ENCODE results near the gene NDUFB8. TPM values are rescaled to one million over a fixed set of nuclear protein-coding genes. Genes with fewer than 3 reads are reported as not detected.

NDUFB8 gene
- total RNA-seq, 4 donors from 2014 or later, result 70.3 to 265 (median 137) TPM

GRCh38 chr10:100524206-100524605 lies 5.5 kb downstream of the NDUFB8 start:
- H3K27ac ChIP-seq, result no peak overlapping the region
- intact Hi-C loops (cut with DNase I; ENCODE audit: low total_unique reads), result no loop called here
- no peak overlapping the region for H3K4me3 ChIP-seq
- no peak for TF ChIP-seq EP300 (IDR thresholded peaks at IDR 0.05; ENCODE audit: low read depth)
- TF ChIP-seq, protein P1, sequence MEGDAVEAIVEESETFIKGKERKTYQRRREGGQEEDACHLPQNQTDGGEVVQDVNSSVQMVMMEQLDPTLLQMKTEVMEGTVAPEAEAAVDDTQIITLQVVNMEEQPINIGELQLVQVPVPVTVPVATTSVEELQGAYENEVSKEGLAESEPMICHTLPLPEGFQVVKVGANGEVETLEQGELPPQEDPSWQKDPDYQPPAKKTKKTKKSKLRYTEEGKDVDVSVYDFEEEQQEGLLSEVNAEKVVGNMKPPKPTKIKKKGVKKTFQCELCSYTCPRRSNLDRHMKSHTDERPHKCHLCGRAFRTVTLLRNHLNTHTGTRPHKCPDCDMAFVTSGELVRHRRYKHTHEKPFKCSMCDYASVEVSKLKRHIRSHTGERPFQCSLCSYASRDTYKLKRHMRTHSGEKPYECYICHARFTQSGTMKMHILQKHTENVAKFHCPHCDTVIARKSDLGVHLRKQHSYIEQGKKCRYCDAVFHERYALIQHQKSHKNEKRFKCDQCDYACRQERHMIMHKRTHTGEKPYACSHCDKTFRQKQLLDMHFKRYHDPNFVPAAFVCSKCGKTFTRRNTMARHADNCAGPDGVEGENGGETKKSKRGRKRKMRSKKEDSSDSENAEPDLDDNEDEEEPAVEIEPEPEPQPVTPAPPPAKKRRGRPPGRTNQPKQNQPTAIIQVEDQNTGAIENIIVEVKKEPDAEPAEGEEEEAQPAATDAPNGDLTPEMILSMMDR (IDR thresholded peaks at IDR 0.05), result no peak
- no peak for TF ChIP-seq POLR2AphosphoS5 (IDR thresholded peaks at IDR 0.05)
- no peak for TF ChIP-seq POLR2A (IDR thresholded peaks at IDR 0.05)
- peaks cover 13 to 20% (median 15%) of the 10 kb centered on the region in 4 donors for H3K4me1 ChIP-seq
- in situ Hi-C loops (cut with MboI; ENCODE audit: low pct_ligation_motif_present in 1 of 4, low pct_unique_long_range_greater_than_20kb in 1 of 4, low sequenced_read_pairs in 3 of 4), result loop anchor here in 2 of 4 donors (25.0 kb wide), 1 partner anchor 187 kb away; the partner anchor contains the start of genes PKD2L1 (in 2 of the 2) and SCD (in 2 of the 2)
- DNase-seq, result no peak
- H3K36me3 ChIP-seq, result peaks cover 0 to 34% (median 15%) of the 10 kb centered on the region in 4 donors
- peaks cover 7% of the 10 kb centered on the region for H3K27me3 ChIP-seq
- 84 to 89% methylated on average over 4 to 6 of the region's 6 CpGs for WGBS, 2 donors (ENCODE audit: low coverage in 1 of 2)
- H3K9me3 ChIP-seq, result no peaks in the 10 kb centered on the region

GRCh38 chr10:100522945-100523344 lies 6.7 kb downstream of the NDUFB8 start:
- 96% methylated on average over 6 to 9 of the region's 9 CpGs for WGBS, 2 donors (ENCODE audit: low coverage in 1 of 2)
- no peak for DNase-seq
- Histone ChIP-seq H3K36me3 (peaks cover 0 to 34% (median 15%) of the 10 kb centered on the region in 4 donors), H3K27me3 (peaks cover 8% of the 10 kb centered on the region), H3K9me3 (no peaks in the 10 kb centered on the region), H3K4me1 (peaks cover 3 to 16% (median 8%) of the 10 kb centered on the region in 4 donors), H3K4me3 (no peak overlapping the region), H3K27ac (no peak overlapping the region)
- intact Hi-C loops (cut with DNase I; ENCODE audit: low total_unique reads), result no loop called here
- TF ChIP-seq EP300 (IDR thresholded peaks at IDR 0.05; ENCODE audit: low read depth), result no peak
- in situ Hi-C loops (cut with MboI; ENCODE audit: low pct_ligation_motif_present in 1 of 4, low pct_unique_long_range_greater_than_20kb in 1 of 4, low sequenced_read_pairs in 3 of 4), result loop anchor here in 2 of 4 donors (25.0 kb wide), 1 partner anchor 186 kb away; the partner anchor contains the start of genes PKD2L1 (in 2 of the 2) and SCD (in 2 of the 2)

DNA sequence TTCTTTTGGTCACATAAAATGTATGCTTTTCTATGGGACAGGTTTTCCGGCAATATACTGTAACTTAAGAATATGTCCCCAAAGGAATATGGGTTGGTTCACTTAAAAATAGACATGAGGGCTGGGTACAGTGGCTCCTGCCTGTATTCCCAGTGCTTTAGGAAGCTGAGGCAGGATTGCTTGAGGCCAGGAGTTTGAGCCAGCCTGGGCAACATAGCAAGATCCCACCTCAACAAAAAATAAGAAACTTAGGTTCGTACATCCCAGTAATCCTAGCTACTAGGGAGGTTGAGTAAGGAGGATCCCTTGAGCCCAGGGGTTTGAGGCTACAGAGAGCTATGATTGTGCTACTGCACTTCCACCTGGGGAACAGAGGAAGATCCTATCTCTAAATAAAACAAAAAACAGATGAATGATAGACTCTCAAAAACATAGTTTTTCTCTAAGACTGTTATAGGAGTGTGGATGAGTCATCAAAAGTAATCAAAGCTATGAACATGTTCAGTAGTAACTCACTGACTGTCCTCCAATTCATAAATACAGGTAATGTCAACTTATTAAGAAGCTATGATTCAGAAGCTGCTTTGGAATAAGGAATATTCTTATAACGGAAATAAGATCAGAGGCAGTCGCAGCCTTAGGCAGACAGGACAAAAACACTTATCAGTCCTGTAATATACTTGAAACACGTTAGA lies 7.4 kb downstream of the NDUFB8 start:
- Histone ChIP-seq H3K4me3 (no peak overlapping the region), H3K36me3 (peaks cover 0 to 34% (median 15%) of the 10 kb centered on the region in 4 donors), H3K27me3 (peaks cover 8% of the 10 kb centered on the region), H3K9me3 (no peaks in the 10 kb centered on the region), H3K4me1 (peaks cover 0 to 12% (median 6%) of the 10 kb centered on the region in 4 donors), H3K27ac (no peak overlapping the region)
- TF ChIP-seq, protein P1 (IDR thresholded peaks at IDR 0.05), result no peak
- TF ChIP-seq EP300 (IDR thresholded peaks at IDR 0.05; ENCODE audit: low read depth), result no peak
- no peak for TF ChIP-seq POLR2A (IDR thresholded peaks at IDR 0.05)
- TF ChIP-seq POLR2AphosphoS5 (IDR thresholded peaks at IDR 0.05), result no peak
- in situ Hi-C loops (cut with MboI; ENCODE audit: low pct_ligation_motif_present in 1 of 4, low pct_unique_long_range_greater_than_20kb in 1 of 4, low sequenced_read_pairs in 3 of 4), result loop anchor here in 2 of 4 donors (25.0 kb wide), 1 partner anchor 185 kb away; the partner anchor contains the start of genes PKD2L1 (in 2 of the 2) and SCD (in 2 of the 2)
- no peak for DNase-seq
- 82 to 89% methylated on average over 4 to 5 of the region's 5 CpGs for WGBS, 2 donors (ENCODE audit: low coverage in 1 of 2)
- intact Hi-C loops (cut with DNase I; ENCODE audit: low total_unique reads), result no loop called here

DNA sequence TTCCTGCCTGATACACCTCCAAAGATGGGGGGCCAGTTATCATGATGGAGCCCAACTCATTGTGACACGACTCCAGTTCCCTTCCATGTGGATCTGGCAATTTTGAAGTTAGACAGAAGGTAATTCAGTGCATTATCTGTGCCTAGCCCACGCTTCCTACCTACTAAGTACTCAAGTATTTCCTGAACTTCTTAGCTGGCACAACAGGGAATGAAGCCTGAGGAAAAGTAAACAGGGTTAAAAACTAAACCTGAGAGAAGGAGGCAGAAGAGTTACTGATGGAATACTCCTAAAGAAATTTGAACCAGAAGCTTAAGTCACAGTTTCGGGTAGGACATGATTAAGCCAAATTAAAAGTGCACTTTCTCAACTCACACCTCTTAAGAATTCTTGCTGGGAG lies 8.9 kb downstream of the NDUFB8 start:
- H3K9me3 ChIP-seq, result no peaks in the 10 kb centered on the region
- peaks cover 0 to 21% (median 9%) of the 10 kb centered on the region in 4 donors for H3K36me3 ChIP-seq
- in situ Hi-C loops (cut with MboI; ENCODE audit: low pct_ligation_motif_present in 1 of 4, low pct_unique_long_range_greater_than_20kb in 1 of 4, low sequenced_read_pairs in 3 of 4), result loop anchor here in 2 of 4 donors (25.0 kb wide), 1 partner anchor 184 kb away; the partner anchor contains the start of genes PKD2L1 (in 2 of the 2) and SCD (in 2 of the 2)
- H3K4me3 ChIP-seq, result no peak overlapping the region
- intact Hi-C loops (cut with DNase I; ENCODE audit: low total_unique reads), result no loop called here
- peaks cover 8% of the 10 kb centered on the region for H3K27me3 ChIP-seq
- H3K27ac ChIP-seq, result no peak overlapping the region
- no peak for DNase-seq
- TF ChIP-seq EP300 (IDR thresholded peaks at IDR 0.05; ENCODE audit: low read depth) (no peak), POLR2AphosphoS5 (IDR thresholded peaks at IDR 0.05) (no peak), POLR2A (IDR thresholded peaks at IDR 0.05) (no peak)
- TF ChIP-seq, protein P1 (IDR thresholded peaks at IDR 0.05), result no peak
- H3K4me1 ChIP-seq, result peaks cover 0 to 12% (median 6%) of the 10 kb centered on the region in 4 donors
- WGBS, 2 donors (ENCODE audit: low coverage in 1 of 2), result 85 to 86% methylated on average over 2 to 3 of the region's 3 CpGs

All from transverse colon (tissue), 4 donors.